Measurements from ENCODE around the gene CPT1B. TPM values are rescaled to one million over a fixed set of nuclear protein-coding genes. Genes with fewer than 3 reads are reported as not detected.

Gene CPT1B
- total and polyA plus RNA-seq, 2 experiments from 2014 or later, result 1.3 to 2.9 TPM

DNA sequence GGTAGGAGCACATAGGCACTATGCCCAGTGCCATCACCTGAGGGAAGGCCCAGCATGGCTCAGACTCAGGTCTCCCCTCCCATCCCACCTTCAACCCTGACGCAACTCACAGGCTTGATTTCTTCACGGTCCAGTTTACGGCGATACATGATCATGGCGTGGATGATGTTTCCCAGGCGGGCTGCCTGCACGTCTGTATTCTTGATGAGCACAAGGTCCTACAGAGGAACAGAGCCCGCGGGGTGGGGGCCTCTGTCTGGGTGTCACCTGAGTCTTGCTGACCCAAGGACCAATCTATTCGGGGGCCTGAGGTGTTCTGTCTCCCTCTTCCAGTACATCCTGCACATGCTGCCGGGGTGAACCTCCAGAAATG lies 3.9 kb downstream of the CPT1B start:
- Histone ChIP-seq H3K79me2 (ENCODE audit: insufficient read depth) (no peaks in the 10 kb centered on the region), H3K36me3 (ENCODE audit: low read depth) (no peaks in the 10 kb centered on the region), H3K27me3 (replicated peaks; ENCODE audit: insufficient read depth) (no peaks in the 10 kb centered on the region), H3K9ac (no peak overlapping the region), H2AFZ (no peak overlapping the region), H3K4me1 (ENCODE audit: insufficient read depth) (peaks cover 14% of the 10 kb centered on the region), H4K20me1 (ENCODE audit: insufficient read depth) (no peaks in the 10 kb centered on the region), H3K4me3 (no peak overlapping the region), H3K27ac (no peak overlapping the region), H3K9me3 (ENCODE audit: low read depth) (no peaks in the 10 kb centered on the region), H3K4me2 (ENCODE audit: unreplicated experiment) (no peak overlapping the region), H3F3A (ENCODE audit: insufficient read depth) (no peaks in the 10 kb centered on the region), H3K9me2 (ENCODE audit: insufficient read depth) (no peaks in the 10 kb centered on the region)
- no peak for TF ChIP-seq EZH2phosphoT487 (IDR thresholded peaks at IDR 0.05; ENCODE audit: insufficient read depth, low read depth)
- no peak for TF ChIP-seq EZH2 (IDR thresholded peaks at IDR 0.05; ENCODE audit: insufficient read depth, poor library complexity, severe bottlenecking)
- in situ Hi-C loops (cut with MboI), result no loop called here
- 91 to 93% methylated on average over 11 of the region's 11 CpGs for WGBS, 2 experiments (ENCODE audit: low coverage in 1 of 2, low lambda C conversion rate in 2 of 2, missing lambda C conversion rate in 2 of 2)
- DNase-seq, result no peak

DNA sequence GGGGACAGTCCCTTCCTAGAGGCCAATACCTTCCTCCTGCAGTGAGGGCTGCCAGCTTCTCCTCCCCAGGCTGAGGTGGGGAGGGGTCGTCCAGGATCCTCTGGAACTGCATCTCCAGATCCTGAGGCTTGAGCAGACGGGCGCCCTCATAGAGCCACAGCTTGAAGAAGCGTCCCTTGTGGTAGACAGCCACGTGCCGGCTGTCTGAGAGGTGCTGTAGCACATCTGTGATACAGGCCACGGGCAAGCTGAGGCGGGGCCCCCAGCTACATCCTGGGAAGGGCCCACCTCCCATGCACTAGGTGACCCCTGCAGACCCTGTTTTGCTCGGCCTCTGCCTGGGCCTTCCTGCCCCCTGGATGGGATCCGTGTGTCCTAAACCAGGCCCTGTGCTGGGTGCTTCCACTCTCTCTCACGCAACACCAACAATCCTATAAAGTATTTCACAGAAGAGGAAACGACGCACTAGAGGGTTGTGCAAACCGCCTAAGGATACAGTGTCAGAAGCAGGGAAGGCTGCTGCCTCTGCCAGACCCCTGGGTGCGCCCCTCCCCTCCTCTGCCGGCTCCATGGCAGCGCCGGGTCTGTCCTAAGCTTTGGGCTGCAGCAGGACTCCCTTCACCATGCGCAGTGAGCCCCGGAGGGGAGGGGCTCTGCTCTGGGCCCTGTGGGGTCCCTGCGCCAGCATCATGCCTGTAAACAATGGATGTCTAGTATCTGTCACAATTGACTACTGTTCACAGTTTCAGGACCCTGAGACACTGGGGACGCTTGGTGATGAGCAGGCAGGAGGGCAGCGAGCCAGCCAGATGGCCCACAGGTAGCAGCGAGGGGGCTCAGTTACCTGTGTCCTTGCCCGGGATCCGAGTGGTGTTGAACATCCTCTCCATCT lies 4.5 kb downstream of the CPT1B start:
- in situ Hi-C loops (cut with MboI), result no loop called here
- peaks cover 7% of the 10 kb centered on the region for H3K4me1 ChIP-seq (ENCODE audit: insufficient read depth)
- no peaks in the 10 kb centered on the region for H3K36me3 ChIP-seq (ENCODE audit: low read depth)

DNA sequence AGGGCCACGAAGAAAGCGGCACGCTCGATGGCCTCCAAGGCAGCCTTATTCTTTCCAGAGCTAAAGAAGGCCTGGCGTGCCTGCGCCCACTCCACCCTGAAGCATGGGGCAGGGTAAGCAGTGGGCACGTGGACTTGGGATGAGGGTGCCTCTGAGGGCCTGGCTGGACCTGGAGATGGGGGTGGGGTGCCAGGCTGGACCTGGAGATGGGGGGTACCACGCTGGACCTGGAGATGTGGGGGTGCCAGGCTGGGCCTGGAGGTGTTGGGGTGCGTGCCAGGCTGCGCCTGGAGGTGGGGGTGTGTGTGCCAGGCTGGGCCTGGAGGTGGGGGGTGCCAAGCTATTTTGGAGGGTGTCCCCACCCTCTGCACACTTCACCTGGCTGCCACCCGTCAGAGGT lies 5.3 kb downstream of the CPT1B start:
- Histone ChIP-seq H3K27me3 (replicated peaks; ENCODE audit: insufficient read depth) (no peaks in the 10 kb centered on the region), H3K36me3 (ENCODE audit: low read depth) (no peaks in the 10 kb centered on the region), H3K4me1 (ENCODE audit: insufficient read depth) (no peaks in the 10 kb centered on the region; the same call in 1 of the 2 replicates), H3K9ac (no peak overlapping the region), H4K20me1 (ENCODE audit: insufficient read depth) (no peaks in the 10 kb centered on the region), H2AFZ (no peak overlapping the region), H3K79me2 (ENCODE audit: insufficient read depth) (no peaks in the 10 kb centered on the region), H3F3A (ENCODE audit: insufficient read depth) (no peaks in the 10 kb centered on the region), H3K9me2 (ENCODE audit: insufficient read depth) (no peaks in the 10 kb centered on the region), H3K9me3 (ENCODE audit: low read depth) (no peaks in the 10 kb centered on the region), H3K4me2 (ENCODE audit: unreplicated experiment) (no peak overlapping the region), H3K4me3 (no peak overlapping the region), H3K27ac (no peak overlapping the region)
- 84 to 85% methylated on average over 10 to 11 of the region's 11 CpGs for WGBS, 2 experiments (ENCODE audit: low coverage in 1 of 2, low lambda C conversion rate in 2 of 2, missing lambda C conversion rate in 2 of 2)
- TF ChIP-seq EZH2phosphoT487 (IDR thresholded peaks at IDR 0.05; ENCODE audit: insufficient read depth, low read depth) (no peak), EZH2 (IDR thresholded peaks at IDR 0.05; ENCODE audit: insufficient read depth, poor library complexity, severe bottlenecking) (no peak)
- DNase-seq, result no peak
- in situ Hi-C loops (cut with MboI), result no loop called here

More for the DNA sequence above, 4.5 kb downstream of the CPT1B start:
- H3K27me3 ChIP-seq (replicated peaks; ENCODE audit: insufficient read depth), result no peaks in the 10 kb centered on the region
- WGBS, 2 experiments (ENCODE audit: low coverage in 1 of 2, low lambda C conversion rate in 2 of 2, missing lambda C conversion rate in 2 of 2), result 78 to 79% methylated on average over 22 to 26 of the region's 26 CpGs
- no peaks in the 10 kb centered on the region for H3F3A ChIP-seq (ENCODE audit: insufficient read depth)
- no peak overlapping the region for H3K9ac ChIP-seq
- no peaks in the 10 kb centered on the region for H3K9me3 ChIP-seq (ENCODE audit: low read depth)
- H3K27ac ChIP-seq, result no peak overlapping the region
- DNase-seq, result no peak
- H2AFZ ChIP-seq, result no peak overlapping the region
- no peak overlapping the region for H3K4me2 ChIP-seq (ENCODE audit: unreplicated experiment)
- no peaks in the 10 kb centered on the region for H3K79me2 ChIP-seq (ENCODE audit: insufficient read depth)
- no peaks in the 10 kb centered on the region for H4K20me1 ChIP-seq (ENCODE audit: insufficient read depth)
- H3K9me2 ChIP-seq (ENCODE audit: insufficient read depth), result no peaks in the 10 kb centered on the region
- H3K4me3 ChIP-seq, result no peak overlapping the region
- TF ChIP-seq EZH2phosphoT487 (IDR thresholded peaks at IDR 0.05; ENCODE audit: insufficient read depth, low read depth), result no peak
- TF ChIP-seq EZH2 (IDR thresholded peaks at IDR 0.05; ENCODE audit: insufficient read depth, poor library complexity, severe bottlenecking), result no peak

DNA sequence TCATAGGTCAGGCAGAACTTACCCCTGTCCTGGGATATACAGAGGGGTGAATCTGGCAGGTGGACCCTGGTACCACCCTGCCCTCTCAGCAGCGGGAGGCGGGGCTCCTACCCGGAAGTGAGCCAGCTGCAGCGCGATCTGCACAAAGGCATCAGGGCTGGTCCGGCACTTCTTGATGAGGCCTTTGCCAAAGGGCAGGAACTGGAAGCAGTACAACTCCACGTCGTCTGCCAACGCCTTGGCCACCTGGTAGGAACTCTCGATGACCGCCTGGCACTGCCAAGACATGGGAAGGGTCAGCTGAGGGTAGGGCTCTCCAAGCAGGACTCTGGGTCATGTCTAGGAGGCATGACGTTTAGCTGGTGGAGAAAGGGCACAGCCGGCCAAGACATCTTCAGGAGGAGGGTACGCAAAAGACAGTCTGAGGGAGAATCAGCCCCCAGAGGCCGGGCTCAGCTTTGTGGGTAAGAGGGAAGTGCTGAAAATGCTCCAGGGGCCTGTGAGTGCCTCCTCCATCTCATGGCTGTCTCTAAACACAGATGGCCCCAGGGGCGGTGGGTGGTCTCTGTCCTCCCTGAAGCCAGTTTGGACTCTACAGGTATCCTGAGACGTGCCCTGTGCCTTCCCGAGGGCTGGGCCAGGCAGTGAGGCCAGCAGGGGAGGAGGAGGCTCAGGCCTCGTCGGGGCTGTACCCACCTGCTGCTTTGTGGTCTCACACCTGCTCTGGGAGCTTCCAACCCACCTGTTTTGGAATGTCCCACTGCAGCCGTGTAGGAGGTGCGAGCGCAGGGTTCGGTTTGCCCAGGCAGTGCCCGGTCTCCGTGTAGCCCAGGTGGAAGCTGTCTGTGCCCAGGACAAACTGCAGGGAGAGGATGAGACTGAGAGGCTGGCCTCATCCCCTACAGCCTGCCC lies 6.7 kb downstream of the CPT1B start:
- no peaks in the 10 kb centered on the region for H4K20me1 ChIP-seq (ENCODE audit: insufficient read depth)
- in situ Hi-C loops (cut with MboI), result no loop called here
- WGBS, 2 experiments (ENCODE audit: low coverage in 1 of 2, low lambda C conversion rate in 2 of 2, missing lambda C conversion rate in 2 of 2), result 78 to 80% methylated on average over 26 of the region's 26 CpGs

More for the DNA sequence above, 6.7 kb downstream of the CPT1B start:
- H3K27ac ChIP-seq, result no peak overlapping the region
- no peak overlapping the region for H3K4me3 ChIP-seq
- no peak overlapping the region for H2AFZ ChIP-seq
- no peak for DNase-seq
- no peaks in the 10 kb centered on the region for H3K79me2 ChIP-seq (ENCODE audit: insufficient read depth)
- H3K9ac ChIP-seq, result no peak overlapping the region
- H3K4me2 ChIP-seq (ENCODE audit: unreplicated experiment), result no peak overlapping the region
- no peak for TF ChIP-seq EZH2 (IDR thresholded peaks at IDR 0.05; ENCODE audit: insufficient read depth, poor library complexity, severe bottlenecking)
- TF ChIP-seq EZH2phosphoT487 (IDR thresholded peaks at IDR 0.05; ENCODE audit: insufficient read depth, low read depth), result no peak
- H3K4me1 ChIP-seq (ENCODE audit: insufficient read depth), result no peaks in the 10 kb centered on the region
- H3F3A ChIP-seq (ENCODE audit: insufficient read depth), result no peaks in the 10 kb centered on the region
- no peaks in the 10 kb centered on the region for H3K9me3 ChIP-seq (ENCODE audit: low read depth)
- no peaks in the 10 kb centered on the region for H3K9me2 ChIP-seq (ENCODE audit: insufficient read depth)
- no peaks in the 10 kb centered on the region for H3K36me3 ChIP-seq (ENCODE audit: low read depth)
- no peaks in the 10 kb centered on the region for H3K27me3 ChIP-seq (replicated peaks; ENCODE audit: insufficient read depth)
